ENCODE measurements around the gene FRZB. TPM values are rescaled to one million over a fixed set of nuclear protein-coding genes. Genes with fewer than 3 reads are reported as not detected.

FRZB gene
- total RNA-seq, 4 donors from 2014 or later = 0.53 to 1.7 (median 0.57) TPM; not detected in 1

- WGBS, 2 donors = 76 to 88% methylated on average over 2 to 3 of the region's 3 CpGs
- DNase-seq = no peak
- H3K27ac ChIP-seq = no peak overlapping the region
- H3K36me3 ChIP-seq = no peaks in the 10 kb centered on the region
- no peaks in the 10 kb centered on the region for H3K9me3 ChIP-seq
- H3K4me1 ChIP-seq = no peaks in the 10 kb centered on the region
- intact Hi-C loops (cut with DNase I) = no loop called here
- no peak overlapping the region for H3K4me3 ChIP-seq
- TF ChIP-seq, protein P1, sequence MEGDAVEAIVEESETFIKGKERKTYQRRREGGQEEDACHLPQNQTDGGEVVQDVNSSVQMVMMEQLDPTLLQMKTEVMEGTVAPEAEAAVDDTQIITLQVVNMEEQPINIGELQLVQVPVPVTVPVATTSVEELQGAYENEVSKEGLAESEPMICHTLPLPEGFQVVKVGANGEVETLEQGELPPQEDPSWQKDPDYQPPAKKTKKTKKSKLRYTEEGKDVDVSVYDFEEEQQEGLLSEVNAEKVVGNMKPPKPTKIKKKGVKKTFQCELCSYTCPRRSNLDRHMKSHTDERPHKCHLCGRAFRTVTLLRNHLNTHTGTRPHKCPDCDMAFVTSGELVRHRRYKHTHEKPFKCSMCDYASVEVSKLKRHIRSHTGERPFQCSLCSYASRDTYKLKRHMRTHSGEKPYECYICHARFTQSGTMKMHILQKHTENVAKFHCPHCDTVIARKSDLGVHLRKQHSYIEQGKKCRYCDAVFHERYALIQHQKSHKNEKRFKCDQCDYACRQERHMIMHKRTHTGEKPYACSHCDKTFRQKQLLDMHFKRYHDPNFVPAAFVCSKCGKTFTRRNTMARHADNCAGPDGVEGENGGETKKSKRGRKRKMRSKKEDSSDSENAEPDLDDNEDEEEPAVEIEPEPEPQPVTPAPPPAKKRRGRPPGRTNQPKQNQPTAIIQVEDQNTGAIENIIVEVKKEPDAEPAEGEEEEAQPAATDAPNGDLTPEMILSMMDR (IDR thresholded peaks at IDR 0.05) = no peak
- no peak for TF ChIP-seq POLR2A (IDR thresholded peaks at IDR 0.05)
- H3K27me3 ChIP-seq = no peaks in the 10 kb centered on the region
Measured at GRCh38 chr2:182826496-182826895, 39.9 kb downstream of the FRZB start.

DNA sequence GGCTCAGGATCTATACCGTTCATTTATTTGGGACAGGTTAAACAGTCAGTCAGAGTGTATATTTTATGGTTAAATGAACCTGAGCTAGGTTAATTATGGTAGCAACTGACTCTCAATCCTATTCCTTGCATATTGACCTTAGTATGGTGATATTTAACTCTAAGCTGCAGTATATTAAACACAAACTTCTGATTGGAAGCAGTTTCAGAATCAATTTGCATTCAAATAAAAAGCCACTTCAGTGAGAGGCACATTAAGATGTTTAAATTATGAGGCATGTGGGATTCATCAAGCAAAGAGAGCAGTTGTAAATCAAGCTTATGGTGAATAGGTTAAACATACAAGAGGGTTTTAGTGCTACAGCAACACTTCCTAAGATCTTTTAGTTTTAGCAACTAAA lies 40.4 kb downstream of the FRZB start:
- WGBS, 2 donors = 50 to 76% methylated on average over 1 of the region's 1 CpG
- DNase-seq = no peak
- intact Hi-C loops (cut with DNase I) = no loop called here
- TF ChIP-seq, protein P1 (IDR thresholded peaks at IDR 0.05) = no peak
- no peak for TF ChIP-seq POLR2A (IDR thresholded peaks at IDR 0.05)
- no peaks in the 10 kb centered on the region for H3K4me1 ChIP-seq
- no peaks in the 10 kb centered on the region for H3K27me3 ChIP-seq
- no peak overlapping the region for H3K4me3 ChIP-seq
- no peaks in the 10 kb centered on the region for H3K36me3 ChIP-seq
- H3K27ac ChIP-seq = no peak overlapping the region
- no peaks in the 10 kb centered on the region for H3K9me3 ChIP-seq

DNA sequence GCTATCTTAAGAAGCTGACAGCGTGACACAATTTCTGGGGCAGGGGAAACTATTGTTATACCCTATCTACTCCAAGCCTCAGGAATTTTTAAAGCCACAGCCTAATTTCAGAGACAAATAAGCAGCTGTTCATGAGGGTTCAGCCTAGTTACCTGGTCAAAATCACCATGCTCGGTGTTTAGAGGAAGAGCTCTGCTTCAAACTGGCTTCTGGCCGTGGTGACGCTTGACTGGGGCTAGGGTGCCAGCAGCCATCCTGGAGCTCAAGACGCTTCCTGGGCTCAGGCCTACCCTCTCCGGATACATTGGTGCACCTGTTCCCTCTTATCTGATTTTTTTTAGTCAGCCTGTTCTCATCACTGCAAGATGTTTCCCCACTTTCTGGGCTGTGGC lies 41.7 kb downstream of the FRZB start:
- WGBS, 2 donors = 71 to 87% methylated on average over 6 of the region's 6 CpGs
- H3K27me3 ChIP-seq = no peaks in the 10 kb centered on the region
- intact Hi-C loops (cut with DNase I) = no loop called here
- no peak overlapping the region for H3K4me3 ChIP-seq
- H3K9me3 ChIP-seq = no peaks in the 10 kb centered on the region
- H3K27ac ChIP-seq = no peak overlapping the region
- no peaks in the 10 kb centered on the region for H3K36me3 ChIP-seq
- H3K4me1 ChIP-seq = no peaks in the 10 kb centered on the region
- no peak for DNase-seq
- no peak for TF ChIP-seq POLR2A (IDR thresholded peaks at IDR 0.05)
- TF ChIP-seq, protein P1 (IDR thresholded peaks at IDR 0.05) = no peak

DNA sequence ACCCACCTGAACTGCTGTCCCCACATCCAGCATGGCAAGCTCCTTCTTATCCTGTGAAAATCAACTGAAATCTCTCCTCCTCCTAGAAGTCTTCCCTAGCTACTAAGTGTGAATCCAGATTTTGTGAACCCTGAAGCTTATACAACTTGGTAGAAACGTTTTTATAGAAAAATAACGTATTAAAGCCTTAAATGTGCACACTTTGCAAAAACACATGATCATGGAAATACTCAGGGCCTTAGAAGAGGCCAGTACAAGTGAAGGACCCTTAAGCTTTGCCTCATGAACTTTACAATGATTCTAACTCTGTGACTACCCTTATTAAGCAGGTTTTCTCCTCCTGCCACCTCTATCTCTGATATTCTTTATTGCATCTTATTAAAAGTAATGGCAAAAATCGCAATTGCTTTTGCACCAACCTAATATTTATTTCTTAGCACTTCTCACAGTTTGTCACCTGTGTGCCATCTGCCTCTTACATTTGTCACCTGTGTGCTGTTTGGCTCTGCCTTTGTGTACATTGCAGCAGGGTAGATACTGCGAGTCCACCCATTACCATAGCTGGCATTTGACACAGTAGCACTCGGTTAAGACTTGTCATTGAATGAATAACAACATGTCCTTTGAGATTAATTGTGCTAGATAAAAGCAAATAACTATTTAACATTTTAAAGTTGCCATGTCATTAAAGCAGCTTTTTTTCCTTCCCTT lies 42.2 kb downstream of the FRZB start:
- WGBS, 2 donors = 60 to 62% methylated on average over 5 of the region's 5 CpGs
- TF ChIP-seq, protein P1 (IDR thresholded peaks at IDR 0.05) = no peak
- no peak for TF ChIP-seq POLR2A (IDR thresholded peaks at IDR 0.05)
- DNase-seq = no peak
- intact Hi-C loops (cut with DNase I) = no loop called here
- H3K4me3 ChIP-seq = no peak overlapping the region
- H3K27me3 ChIP-seq = no peaks in the 10 kb centered on the region
- no peaks in the 10 kb centered on the region for H3K4me1 ChIP-seq
- no peaks in the 10 kb centered on the region for H3K36me3 ChIP-seq
- H3K9me3 ChIP-seq = no peaks in the 10 kb centered on the region
- no peak overlapping the region for H3K27ac ChIP-seq

DNA sequence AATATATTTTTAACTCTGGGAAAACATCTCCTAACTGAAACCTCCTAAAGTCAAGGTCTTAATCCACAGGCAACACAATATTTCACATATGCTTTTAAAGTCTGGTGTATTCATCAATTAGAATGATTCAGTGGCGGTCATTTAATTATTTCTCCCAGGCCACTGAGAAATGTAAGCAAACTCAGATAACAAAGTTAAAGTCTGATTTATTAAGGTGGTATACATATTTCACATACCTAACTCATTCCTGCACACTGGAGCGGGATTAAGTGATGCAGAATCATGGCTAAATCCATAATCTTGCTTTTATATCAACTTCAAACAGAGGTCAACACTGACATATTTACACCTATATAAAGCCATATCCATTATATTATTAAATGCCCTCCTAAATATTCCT lies 43.7 kb downstream of the FRZB start:
- no peak for TF ChIP-seq POLR2A (IDR thresholded peaks at IDR 0.05)
- TF ChIP-seq, protein P1 (IDR thresholded peaks at IDR 0.05) = no peak
- Histone ChIP-seq H3K27ac (no peak overlapping the region), H3K4me1 (no peaks in the 10 kb centered on the region), H3K9me3 (no peaks in the 10 kb centered on the region), H3K27me3 (no peaks in the 10 kb centered on the region), H3K4me3 (no peak overlapping the region), H3K36me3 (no peaks in the 10 kb centered on the region)
- no peak for DNase-seq
- intact Hi-C loops (cut with DNase I) = no loop called here
- 92 to 98% methylated on average over 2 of the region's 2 CpGs for whole genome bisulfite sequencing, 2 donors

All from esophagus squamous epithelium (tissue), 5 donors.